ENCODE results near the gene LPIN1.

LPIN1 gene

GRCh38 chr2:11746376-11746806 is at the start of gene LPIN1:
TSS of gene LPIN1 (plus strand) at chr2:11746632. CDS start at chr2:11765542, 18,910 bp downstream.
- ATAC-seq = peak; percentile 53
- Mint-ChIP-seq H3K9me3 (no peaks in the 10 kb centered on the region), H3K36me3 (ENCODE audit: low read depth) (no peaks in the 10 kb centered on the region), H3K27me3 (no peaks in the 10 kb centered on the region), H3K4me3 (peak within 1 kb of the TSS; percentile 94), H3K4me1 (peaks cover 81% of the 10 kb centered on the region), H3K27ac (peak within 1 kb of the TSS; percentile 88)
- peak; percentile 88 for DNase-seq

GRCh38 chr2:11696736-11697102 is 49.7 kb upstream of the LPIN1 start:
- Mint-ChIP-seq H3K4me1 (peaks cover 10% of the 10 kb centered on the region), H3K27me3 (peaks cover 3% of the 10 kb centered on the region), H3K36me3 (ENCODE audit: low read depth) (no peaks in the 10 kb centered on the region), H3K9me3 (no peaks in the 10 kb centered on the region), H3K4me3 (no peak overlapping the region), H3K27ac (no peak overlapping the region)
- DNase-seq (no peak), ATAC-seq (no peak)

- ATAC-seq = no peak
- Mint-ChIP-seq H3K4me1 (peaks cover 10% of the 10 kb centered on the region), H3K36me3 (ENCODE audit: low read depth) (no peaks in the 10 kb centered on the region), H3K4me3 (no peak overlapping the region), H3K27ac (no peak overlapping the region), H3K9me3 (no peaks in the 10 kb centered on the region), H3K27me3 (peaks cover 3% of the 10 kb centered on the region)
- DNase-seq = no peak
Observed at GRCh38 chr2:11697103-11697871, 49.1 kb upstream of the LPIN1 start.

GRCh38 chr2:11698009-11698922 is 48.2 kb upstream of the LPIN1 start:
- peaks cover 3% of the 10 kb centered on the region for H3K27me3 Mint-ChIP-seq
- H3K27ac Mint-ChIP-seq = no peak overlapping the region
- no peaks in the 10 kb centered on the region for H3K9me3 Mint-ChIP-seq
- no peaks in the 10 kb centered on the region for H3K36me3 Mint-ChIP-seq (ENCODE audit: low read depth)
- ATAC-seq (no peak), DNase-seq (no peak)
- H3K4me3 Mint-ChIP-seq = no peak overlapping the region
- peaks cover 8% of the 10 kb centered on the region for H3K4me1 Mint-ChIP-seq

GRCh38 chr2:11699686-11700670 is 46.5 kb upstream of the LPIN1 start:
- Mint-ChIP-seq H3K4me3 (no peak overlapping the region), H3K4me1 (peaks cover 8% of the 10 kb centered on the region), H3K27me3 (peaks cover 6% of the 10 kb centered on the region), H3K27ac (no peak overlapping the region), H3K36me3 (ENCODE audit: low read depth) (no peaks in the 10 kb centered on the region), H3K9me3 (no peaks in the 10 kb centered on the region)
- ATAC-seq = no peak
- DNase-seq = no peak

GRCh38 chr2:11701206-11701605 is 45.2 kb upstream of the LPIN1 start:
- Mint-ChIP-seq H3K27ac (no peak overlapping the region), H3K4me1 (peaks cover 7% of the 10 kb centered on the region), H3K27me3 (peaks cover 3% of the 10 kb centered on the region), H3K36me3 (ENCODE audit: low read depth) (no peaks in the 10 kb centered on the region), H3K9me3 (no peaks in the 10 kb centered on the region), H3K4me3 (no peak overlapping the region)
- DNase-seq (no peak), ATAC-seq (no peak)

GRCh38 chr2:11701751-11702301 is 44.6 kb upstream of the LPIN1 start:
- Mint-ChIP-seq H3K27ac (no peak overlapping the region), H3K4me3 (no peak overlapping the region), H3K36me3 (ENCODE audit: low read depth) (no peaks in the 10 kb centered on the region), H3K4me1 (peaks cover 7% of the 10 kb centered on the region), H3K9me3 (no peaks in the 10 kb centered on the region), H3K27me3 (peaks cover 3% of the 10 kb centered on the region)
- ATAC-seq = peak; percentile 42
- peak; percentile 23 for DNase-seq

GRCh38 chr2:11702946-11703345 is 43.5 kb upstream of the LPIN1 start:
- Mint-ChIP-seq H3K4me1 (peaks cover 4% of the 10 kb centered on the region), H3K9me3 (no peaks in the 10 kb centered on the region), H3K27me3 (peaks cover 3% of the 10 kb centered on the region), H3K27ac (no peak overlapping the region), H3K4me3 (no peak overlapping the region), H3K36me3 (ENCODE audit: low read depth) (no peaks in the 10 kb centered on the region)
- DNase-seq (no peak), ATAC-seq (no peak)

GRCh38 chr2:11703700-11704099 is 42.7 kb upstream of the LPIN1 start:
- H3K27ac Mint-ChIP-seq = no peak overlapping the region
- DNase-seq = no peak
- H3K4me1 Mint-ChIP-seq = peaks cover 4% of the 10 kb centered on the region
- peaks cover 3% of the 10 kb centered on the region for H3K27me3 Mint-ChIP-seq
- ATAC-seq = no peak
- no peaks in the 10 kb centered on the region for H3K9me3 Mint-ChIP-seq
- H3K4me3 Mint-ChIP-seq = no peak overlapping the region
- no peaks in the 10 kb centered on the region for H3K36me3 Mint-ChIP-seq (ENCODE audit: low read depth)

- Mint-ChIP-seq H3K27ac (no peak overlapping the region), H3K4me1 (peaks cover 4% of the 10 kb centered on the region), H3K36me3 (ENCODE audit: low read depth) (no peaks in the 10 kb centered on the region), H3K9me3 (no peaks in the 10 kb centered on the region), H3K27me3 (peaks cover 3% of the 10 kb centered on the region), H3K4me3 (no peak overlapping the region)
- no peak for ATAC-seq
- no peak for DNase-seq
Observed at GRCh38 chr2:11705063-11705462, 41.4 kb upstream of the LPIN1 start.

GRCh38 chr2:11705711-11706110 is 40.7 kb upstream of the LPIN1 start:
- Mint-ChIP-seq H3K9me3 (no peaks in the 10 kb centered on the region), H3K36me3 (ENCODE audit: low read depth) (no peaks in the 10 kb centered on the region), H3K27ac (no peak overlapping the region), H3K27me3 (peaks cover 3% of the 10 kb centered on the region), H3K4me3 (no peak overlapping the region), H3K4me1 (peaks cover 4% of the 10 kb centered on the region)
- DNase-seq (no peak), ATAC-seq (no peak)

- H3K27ac Mint-ChIP-seq = no peak overlapping the region
- DNase-seq = no peak
- H3K4me1 Mint-ChIP-seq = peaks cover 4% of the 10 kb centered on the region
- H3K4me3 Mint-ChIP-seq = no peak overlapping the region
- H3K9me3 Mint-ChIP-seq = no peaks in the 10 kb centered on the region
- ATAC-seq = no peak
- no peaks in the 10 kb centered on the region for H3K36me3 Mint-ChIP-seq (ENCODE audit: low read depth)
- peaks cover 3% of the 10 kb centered on the region for H3K27me3 Mint-ChIP-seq
Observed at GRCh38 chr2:11708106-11708505, 38.3 kb upstream of the LPIN1 start.

GRCh38 chr2:11709293-11709692 is 37.1 kb upstream of the LPIN1 start:
- H3K36me3 Mint-ChIP-seq (ENCODE audit: low read depth) = no peaks in the 10 kb centered on the region
- H3K27me3 Mint-ChIP-seq = no peaks in the 10 kb centered on the region
- no peak for DNase-seq
- no peak overlapping the region for H3K4me3 Mint-ChIP-seq
- H3K9me3 Mint-ChIP-seq = no peaks in the 10 kb centered on the region
- peaks cover 4% of the 10 kb centered on the region for H3K4me1 Mint-ChIP-seq
- ATAC-seq = no peak
- H3K27ac Mint-ChIP-seq = no peak overlapping the region

GRCh38 chr2:11710210-11710609 is 36.2 kb upstream of the LPIN1 start:
- H3K4me1 Mint-ChIP-seq = peaks cover 6% of the 10 kb centered on the region
- H3K36me3 Mint-ChIP-seq (ENCODE audit: low read depth) = no peaks in the 10 kb centered on the region
- H3K4me3 Mint-ChIP-seq = no peak overlapping the region
- ATAC-seq = no peak
- H3K9me3 Mint-ChIP-seq = no peaks in the 10 kb centered on the region
- no peak for DNase-seq
- no peaks in the 10 kb centered on the region for H3K27me3 Mint-ChIP-seq
- H3K27ac Mint-ChIP-seq = no peak overlapping the region
